Left renal cortex interstitium (tissue), 4 donors: Measurements from ENCODE around the gene MYL4. TPM values are rescaled to one million over a fixed set of nuclear protein-coding genes. Genes with fewer than 3 reads are reported as not detected.
"Not testable (repeated sequence)": the region's sequence is repeated elsewhere in the genome, so short reads cannot be mapped to it uniquely, and the experiment has no call there.

Experiments
- DNase-seq, 4 donors: peaks; one replicate each; pipeline ENCODE4 v3.0.0-alpha.2; 2013; ENCODE audit warnings: low read depth in 4 of 4, low spot score in 2 of 4, missing footprints in 1 of 4
- polyA plus RNA-seq, 4 donors: library from polyadenylated mRNA; unstranded; fragments of 120-200 nt; gene quantifications; one replicate each; pipeline ENCODE4 v1.2.1, GENCODE V29; 2013; ENCODE audit not compliant: insufficient read length in 4 of 4

Gene MYL4
- polyA plus RNA-seq, 4 donors: 3.4 to 6.1 (median 3.9) TPM

DNA sequence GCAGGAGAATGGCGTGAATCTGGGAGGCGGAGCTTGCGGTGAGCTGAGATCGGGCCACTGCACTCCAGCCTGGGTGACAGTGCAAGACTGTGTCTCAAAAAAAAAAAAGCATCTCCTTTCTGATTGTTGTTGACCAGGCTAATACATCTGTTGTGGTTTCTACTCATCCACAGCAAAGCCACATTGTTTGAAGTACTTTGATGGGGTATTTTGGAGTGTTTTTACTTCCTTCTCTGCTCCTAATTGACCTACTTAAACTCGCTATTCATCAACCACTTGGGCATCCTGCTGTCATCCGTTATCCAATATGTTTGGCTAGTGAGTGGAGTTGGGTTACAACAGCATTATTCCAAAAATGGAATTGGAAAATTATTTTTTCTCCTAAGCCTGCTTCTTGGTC, 16.6 kb upstream of the MYL4 start:
- DNase-seq: no peak

DNA sequence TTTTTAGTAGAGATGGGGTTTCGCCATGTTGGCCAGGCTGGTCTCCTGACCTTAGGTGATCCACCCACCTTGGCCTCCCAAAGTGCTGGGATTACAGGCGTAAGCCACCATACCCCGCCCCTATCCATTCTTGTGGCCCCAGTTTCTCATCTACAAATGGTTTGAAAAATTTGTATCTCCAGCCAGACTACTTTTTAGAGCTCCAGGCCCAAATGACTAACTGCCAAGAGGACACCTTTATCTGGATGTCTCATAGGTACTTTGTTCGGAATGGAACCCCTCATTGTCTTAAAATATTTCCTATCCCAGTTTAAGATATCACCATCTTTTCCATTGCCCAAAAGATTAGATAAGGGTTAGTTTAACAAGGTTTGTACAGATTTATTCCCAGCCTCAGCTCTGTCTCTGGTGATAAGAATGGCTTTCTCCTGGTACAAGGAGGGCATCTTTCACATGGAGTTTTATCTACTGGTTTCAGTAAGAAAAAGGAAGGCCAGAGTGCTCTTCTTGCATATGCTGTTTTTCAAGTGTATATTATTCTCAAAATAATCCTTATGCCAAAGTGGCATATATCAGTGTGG, 15.1 kb upstream of the MYL4 start:
- no peak for DNase-seq

DNA sequence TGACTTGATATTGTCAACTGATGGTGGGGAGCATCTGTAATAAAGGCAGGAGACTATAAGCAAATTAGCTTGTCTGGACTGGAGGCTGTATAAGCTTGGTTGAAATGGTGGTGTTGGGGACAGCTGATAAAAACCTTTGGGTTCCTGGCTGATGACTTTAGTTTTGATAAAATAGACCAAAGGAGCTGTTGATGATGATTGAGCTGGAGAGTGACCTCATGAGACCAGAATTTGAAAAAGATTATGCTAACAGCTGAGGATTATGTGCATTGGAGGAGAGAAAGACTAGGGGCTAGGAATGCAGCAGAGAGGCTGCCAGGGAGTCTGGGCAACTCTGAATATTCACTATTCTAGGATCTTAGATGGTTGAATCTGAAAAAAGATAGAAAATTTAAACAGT, 11.3 kb upstream of the MYL4 start:
- DNase-seq: no peak

DNA sequence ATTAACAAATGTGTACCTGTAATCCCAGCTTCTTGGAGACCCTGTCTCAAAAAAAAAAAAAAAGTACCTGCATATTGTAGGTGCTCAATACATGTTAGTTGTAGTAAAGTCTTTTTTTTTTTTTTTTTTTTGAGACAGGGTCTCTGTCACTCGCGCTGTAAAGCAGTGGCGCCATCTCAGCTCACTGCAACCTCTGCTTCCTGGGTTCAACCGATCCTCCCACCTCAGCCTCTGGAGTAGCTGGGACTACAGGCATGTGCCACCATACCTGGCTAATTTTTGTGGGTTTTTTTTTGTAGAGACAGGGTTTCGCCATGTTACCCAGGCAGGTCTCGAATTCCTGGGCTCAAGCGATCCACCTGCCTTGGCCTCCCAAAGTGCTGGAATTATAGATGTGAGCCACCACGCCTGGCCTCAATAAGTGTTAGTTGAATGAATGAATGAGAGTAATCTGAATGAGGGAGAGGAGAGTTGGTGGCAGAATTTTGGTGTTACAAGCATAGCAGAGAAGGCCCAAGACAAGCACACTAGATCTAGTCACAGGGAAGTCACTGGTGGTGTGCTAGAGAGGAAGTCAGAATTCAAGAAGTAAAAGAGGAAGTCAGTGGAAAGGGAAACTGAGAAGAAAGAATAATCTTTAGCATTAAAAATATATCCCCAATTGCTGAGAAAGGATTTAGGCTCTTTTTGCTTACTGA, 9.4 kb upstream of the MYL4 start:
- no peak for DNase-seq

DNA sequence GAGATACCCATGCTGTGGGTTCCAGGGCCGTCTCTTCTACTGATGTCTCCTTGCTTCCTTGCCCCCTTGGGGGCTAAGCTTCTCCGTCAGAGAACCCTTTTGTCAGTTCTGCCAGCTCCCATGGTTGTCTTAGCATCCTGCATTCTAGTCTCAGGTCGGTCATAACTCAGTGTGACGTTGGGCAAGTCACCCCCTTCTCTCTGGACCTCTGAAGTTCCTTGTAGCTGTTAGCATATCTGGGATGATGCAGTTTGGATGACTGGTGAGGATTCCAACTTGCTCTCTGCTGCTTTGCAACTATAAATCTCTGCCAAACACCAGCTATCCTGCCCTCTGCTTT, 8.9 kb upstream of the MYL4 start:
- no peak for DNase-seq

DNA sequence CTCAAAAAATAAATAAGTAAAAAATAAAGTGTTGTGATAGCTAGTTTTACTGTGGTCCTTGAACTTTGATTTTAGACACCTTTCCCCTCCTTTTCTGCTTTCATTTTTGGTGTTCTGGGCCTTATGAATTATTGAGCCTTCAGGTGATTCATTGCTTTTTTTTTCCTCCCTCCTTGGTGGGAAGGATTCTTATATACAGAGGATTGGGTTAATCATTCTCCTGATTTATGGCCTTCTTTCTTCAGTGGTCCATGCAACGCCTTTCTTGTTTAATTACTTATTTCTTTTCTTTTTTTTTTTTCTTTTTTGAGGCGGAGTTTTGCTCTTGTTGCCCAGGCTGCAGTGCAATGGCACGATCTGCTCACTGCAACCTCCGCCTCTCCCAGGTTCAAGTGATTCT, 8.0 kb upstream of the MYL4 start:
- peak in 1 of 4 donors; percentile 41 for DNase-seq

DNA sequence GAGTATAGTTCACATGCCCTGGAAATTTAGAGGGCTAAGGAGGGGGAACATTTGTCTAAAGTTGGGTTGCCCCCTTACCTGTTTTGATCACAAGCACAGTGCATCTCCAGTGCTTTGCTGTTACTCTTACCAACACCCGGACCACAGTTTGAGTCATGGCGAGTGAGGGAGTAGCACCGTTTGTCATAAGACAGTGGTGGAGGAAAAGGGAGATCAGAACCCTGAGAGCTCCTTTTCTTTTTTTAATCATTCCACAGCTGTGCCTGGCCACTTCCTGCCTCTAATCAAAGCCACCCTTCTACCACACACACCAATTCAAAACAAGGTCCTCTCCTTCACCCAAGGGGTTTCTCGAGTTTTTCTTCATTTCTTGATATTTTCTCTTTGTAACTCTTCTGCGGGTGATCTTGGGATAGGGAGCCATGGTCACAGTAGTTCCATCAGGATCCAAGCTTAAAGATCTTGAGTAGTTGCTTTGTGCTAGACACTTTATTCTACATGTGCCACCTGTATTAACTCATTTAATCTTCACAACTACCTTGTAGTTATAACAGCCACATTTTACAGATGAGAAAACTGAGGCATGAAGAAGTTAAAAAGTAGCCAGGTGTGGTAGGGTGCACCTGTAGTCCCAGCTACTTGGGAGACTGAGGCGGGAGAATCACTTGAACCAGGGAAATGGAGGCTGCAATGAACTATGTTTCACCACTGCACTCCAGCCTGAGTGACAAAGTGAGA, 5.0 kb upstream of the MYL4 start:
- no peak for DNase-seq

DNA sequence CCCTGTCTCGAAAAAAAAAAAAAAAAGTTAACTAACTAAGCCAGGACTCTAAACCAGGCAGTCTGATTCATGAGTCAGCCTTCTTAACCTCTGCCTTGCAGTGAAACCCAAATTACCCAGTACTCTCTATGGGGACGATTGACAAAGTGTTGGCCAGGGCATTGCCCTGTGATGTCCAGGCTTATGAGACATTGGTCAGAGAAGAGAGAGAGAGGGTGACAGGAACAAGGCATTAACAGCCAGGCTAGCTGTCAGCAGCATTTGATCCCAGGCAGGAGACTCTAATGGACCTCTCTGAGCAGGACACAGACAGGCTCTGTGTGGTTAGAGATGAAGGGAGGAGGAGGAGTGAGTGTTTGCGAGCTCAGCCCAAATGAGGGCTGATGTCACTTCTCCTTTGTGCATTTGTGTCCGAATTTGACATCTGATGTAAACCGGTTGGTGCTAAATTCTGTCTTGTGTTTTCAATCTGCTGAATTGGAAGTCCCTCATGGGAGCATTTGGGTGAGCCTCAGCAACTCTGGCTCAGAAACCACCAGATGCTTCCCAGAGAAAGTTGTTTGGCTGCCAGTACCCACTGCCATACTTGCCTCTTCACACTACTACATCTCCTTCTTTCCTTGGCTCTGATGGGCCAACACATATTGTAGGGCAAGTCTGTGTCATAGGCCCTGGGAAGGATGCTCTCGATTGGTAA, 4.3 kb upstream of the MYL4 start:
- DNase-seq: no peak

DNA sequence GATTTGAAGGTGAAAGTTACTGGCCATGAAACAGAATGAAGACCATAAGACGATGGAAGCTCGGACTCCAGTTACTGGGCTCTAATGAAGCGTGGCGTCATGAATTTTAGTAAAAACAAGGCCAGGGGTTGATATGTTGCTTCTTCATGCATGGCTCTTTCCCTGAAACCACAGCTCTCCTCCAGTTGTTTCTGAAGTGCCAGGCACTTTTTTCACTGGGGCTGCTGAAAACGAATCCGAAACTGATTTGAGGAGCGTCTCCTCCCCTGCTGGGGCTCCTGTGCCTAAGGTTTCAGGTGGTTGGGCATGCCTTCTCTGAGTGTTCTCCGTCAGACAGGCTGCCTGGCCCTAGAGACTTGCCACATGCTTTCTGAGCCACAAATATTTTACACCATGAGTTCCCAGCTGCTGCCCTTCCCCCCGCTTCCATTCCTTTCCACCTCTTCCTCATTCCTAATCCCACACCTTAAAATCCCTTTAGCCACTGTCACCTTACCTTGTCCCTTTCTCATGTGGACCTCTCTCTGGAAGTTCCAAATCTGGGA, 3.7 kb upstream of the MYL4 start:
- DNase-seq: peak in 2 of 4 donors; percentile 21 to 54

DNA sequence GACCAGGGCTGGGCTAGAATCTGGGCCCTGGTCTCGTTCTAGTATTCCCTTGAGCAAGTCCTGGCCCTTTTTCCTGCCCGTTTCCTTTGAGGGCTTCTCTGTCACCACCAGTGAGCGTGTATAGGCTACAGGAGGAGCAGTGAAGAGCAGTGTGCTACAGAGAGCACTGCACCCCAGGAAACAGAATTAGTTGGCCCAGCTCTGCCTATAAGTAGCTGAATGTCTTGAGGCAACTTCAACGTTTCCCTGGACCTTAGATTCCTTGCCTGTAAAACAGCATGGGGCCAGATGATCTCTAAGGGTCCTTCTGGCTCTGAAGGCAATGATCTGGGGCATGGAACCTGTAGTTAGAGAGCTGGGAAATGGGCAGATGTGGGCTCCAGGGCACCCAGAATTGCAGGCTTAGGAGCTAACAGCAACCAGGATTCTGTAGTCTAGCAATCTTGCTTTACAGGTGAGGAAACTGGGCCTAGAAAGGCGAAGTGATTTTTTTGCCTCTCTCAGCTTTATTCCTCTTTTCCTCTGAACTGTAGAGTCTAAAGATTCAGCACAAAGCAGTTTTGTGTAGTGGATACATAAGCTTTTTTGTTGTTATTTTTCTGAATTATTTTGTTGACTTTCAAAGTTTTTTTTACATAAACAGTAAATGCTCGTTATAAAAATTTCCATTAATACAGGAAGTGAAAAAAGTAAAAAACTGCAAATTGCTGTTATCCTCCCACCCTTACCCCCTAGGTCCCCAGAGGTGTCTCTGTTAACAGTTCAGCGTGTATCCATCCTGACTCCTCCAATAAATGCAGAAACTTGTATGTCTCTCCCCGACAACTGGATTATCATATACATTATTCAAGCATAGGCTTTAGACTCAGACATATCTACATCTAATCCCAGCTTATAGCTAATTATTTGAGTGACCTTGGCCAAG, 1.7 kb upstream of the MYL4 start:
- DNase-seq: no peak

DNA sequence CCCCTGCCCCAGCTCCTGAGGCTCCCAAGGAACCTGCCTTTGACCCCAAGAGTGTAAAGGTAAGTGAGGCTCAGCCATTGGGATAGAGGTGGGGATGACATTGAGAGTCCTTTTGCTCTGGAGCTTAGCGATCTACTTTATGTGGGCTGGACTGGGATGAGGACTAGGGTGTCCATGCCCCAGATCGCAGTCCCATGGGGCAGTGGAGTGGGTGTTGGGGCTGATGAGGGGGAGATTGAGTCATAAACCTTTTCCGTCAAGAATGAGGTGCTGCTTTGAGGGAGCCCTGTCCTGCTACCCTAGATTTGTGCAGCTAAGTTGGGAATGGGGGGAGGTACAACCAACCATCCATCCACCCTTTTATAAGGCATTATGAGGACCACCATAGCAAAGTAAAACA, 351 bp downstream of the MYL4 start:
- no peak for DNase-seq

DNA sequence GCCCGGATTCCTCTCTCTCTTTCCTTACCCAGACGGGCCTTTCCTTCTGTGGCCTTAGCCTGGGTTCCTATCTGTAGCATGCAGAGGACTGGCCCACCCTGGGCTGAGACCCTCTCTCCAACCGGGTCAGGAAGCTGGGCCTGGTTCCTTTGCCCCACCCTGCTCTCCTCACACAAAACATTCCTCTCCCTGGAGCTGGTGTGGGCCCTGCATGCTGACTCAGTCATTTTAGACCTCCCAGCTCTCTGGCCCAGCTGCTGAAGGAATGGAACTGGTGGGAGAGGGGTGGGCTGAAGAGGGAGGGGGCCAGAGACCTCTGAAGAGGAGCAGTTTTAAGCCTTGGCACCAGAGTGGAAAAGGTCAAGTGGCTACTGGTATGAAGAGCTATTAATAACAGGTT, 957 bp downstream of the MYL4 start:
- DNase-seq: no peak

DNA sequence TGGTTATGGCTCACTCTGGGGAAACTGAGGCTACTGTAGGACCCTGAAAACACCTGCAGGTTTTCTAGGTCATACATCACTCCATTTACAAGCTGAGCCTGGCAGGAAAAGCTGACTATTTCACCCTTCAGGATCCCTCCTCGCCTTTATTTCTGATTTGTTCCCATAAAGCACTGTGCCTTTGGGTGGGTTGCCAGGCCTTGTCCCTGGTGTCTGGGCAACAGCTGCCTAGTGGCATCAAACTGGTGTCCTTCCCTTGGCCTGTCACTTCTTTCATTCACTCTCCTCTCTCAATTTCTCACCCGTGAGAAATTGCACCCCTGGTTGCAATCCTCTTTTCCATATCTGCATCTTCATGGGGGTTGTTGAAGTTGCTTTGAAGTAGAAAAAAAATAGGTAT, 1.6 kb downstream of the MYL4 start:
- no peak for DNase-seq

DNA sequence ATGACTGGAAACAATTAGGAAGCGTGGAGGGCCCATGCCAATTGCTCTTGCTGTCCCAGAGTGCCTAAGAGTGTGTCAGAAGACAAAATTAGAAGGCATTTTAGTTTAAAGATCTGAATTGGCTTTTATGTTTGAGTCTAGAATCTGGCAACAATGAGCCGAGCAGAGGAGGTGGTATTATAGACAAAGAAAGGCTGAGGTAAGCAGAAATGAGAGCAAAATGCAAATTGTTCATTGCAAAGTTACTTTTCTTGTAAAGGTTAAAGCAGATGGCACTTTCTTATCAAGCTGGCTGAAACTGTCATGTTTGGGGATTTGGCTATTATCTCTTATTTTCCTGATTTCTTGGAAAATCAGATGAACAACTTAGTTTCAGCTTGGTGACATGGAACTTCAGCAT, 3.3 kb downstream of the MYL4 start:
- no peak for DNase-seq

DNA sequence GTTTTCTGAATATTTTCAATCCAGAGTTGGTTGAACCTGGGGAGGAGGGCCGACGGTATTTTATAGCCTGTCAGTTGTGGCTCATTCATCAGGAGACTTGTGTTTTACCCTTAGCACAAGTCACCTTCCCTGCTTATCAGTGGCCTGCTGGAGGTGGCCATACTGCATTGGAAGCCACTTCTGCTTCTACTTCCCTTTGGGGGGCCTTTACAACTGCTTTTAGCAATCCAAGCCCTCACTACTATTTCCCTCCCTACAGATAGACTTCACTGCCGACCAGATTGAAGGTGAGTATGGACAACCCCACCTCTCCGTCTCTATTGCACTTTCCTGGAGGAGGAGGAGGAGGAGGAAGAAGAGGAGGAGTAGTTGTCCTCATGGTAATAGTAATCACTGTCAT, 4.4 kb downstream of the MYL4 start:
- no peak for DNase-seq

DNA sequence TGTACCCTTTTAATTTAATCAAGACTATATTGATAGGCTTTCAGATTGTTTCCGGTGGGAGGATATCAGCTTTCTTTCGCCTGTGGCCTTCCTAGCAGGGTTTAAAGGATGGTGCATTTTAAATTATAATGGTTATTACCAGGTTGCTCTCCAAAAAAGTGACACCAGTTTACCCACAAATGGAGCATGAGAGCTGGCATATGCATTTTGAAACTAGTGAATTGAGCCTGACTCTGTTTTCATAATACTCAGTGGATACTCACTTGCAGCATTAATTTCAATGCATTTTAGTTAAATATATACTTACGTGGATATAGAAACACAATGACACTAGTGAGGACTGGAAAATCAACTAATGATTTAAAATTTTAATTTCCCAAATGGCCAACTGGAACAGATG, 5.8 kb downstream of the MYL4 start:
- no peak for DNase-seq

DNA sequence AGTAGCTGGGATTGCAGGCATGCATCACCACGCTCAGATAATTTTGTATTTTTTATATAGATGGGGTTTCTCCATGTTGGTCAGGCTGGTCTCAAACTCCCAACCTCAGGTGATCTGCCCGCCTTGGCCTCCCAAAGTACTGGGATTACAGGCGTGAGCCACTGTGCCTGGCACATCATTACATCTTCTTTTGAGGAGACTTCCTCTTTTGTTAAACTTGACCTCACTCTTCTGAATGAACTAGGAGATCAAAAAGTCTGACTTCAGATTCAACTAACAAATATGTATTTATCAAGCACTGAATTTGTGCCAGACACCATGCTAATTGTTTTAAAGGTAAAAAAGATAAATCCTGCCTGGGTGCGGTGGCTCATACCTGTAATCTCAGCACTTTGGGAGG, 7.7 kb downstream of the MYL4 start:
- DNase-seq: not testable (repeated sequence)

DNA sequence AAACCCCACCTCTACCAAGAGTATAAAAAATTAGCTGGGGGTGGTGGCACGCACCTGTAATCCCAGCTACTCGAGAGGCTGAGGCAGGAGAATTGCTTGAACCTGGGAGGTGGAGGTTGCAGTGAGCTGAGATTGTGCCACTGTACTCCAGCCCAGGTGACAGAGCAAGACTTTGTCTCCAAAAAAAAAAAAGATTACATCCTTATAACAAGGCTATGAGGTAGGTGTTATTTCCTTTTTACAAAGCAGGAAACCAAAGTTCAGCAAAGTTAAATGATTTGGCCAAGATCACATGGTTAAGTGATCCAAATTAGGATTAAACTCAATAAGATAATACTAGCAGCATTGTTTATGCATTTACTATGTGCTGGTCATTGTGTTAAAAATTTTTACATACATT, 8.1 kb downstream of the MYL4 start:
- not testable (repeated sequence) for DNase-seq

DNA sequence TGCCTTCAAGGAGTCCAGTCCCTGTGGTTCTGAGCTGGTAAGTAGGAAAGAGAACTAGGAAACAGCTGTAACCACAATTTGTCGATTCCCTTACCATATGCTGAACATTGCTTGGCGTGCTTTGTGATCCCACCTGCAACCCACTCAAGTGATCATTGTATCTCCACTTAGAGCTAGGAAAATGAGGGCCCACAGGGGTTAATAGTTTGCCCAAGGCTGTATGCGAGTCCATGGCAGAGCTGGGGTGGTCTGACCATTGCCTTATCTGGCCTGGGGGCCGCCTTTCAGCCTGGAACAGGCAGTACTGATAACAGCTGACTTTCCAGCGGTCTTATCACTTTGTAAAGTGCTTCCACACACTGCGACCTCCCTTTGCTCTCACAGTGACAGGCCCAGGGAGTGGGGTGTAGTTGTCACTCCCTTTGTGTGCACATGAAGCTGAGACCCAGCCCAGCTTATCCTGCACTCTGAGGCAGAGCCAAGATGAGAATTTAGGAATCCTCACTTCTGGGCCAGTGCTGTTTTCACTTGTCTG, 9.8 kb downstream of the MYL4 start:
- no peak for DNase-seq
